Hematopoietic multipotent progenitor cell treated with erythropoietin and hydrocortisone succinate and interleukin-3 and kit ligand, for 6 days (in vitro differentiated cells): ENCODE data around the gene TMPRSS4.

Source experiments
- DNase-seq: peaks from one replicate; pipeline ENCODE4 v3.0.0-alpha.2; 2015

The TMPRSS4 gene

DNA sequence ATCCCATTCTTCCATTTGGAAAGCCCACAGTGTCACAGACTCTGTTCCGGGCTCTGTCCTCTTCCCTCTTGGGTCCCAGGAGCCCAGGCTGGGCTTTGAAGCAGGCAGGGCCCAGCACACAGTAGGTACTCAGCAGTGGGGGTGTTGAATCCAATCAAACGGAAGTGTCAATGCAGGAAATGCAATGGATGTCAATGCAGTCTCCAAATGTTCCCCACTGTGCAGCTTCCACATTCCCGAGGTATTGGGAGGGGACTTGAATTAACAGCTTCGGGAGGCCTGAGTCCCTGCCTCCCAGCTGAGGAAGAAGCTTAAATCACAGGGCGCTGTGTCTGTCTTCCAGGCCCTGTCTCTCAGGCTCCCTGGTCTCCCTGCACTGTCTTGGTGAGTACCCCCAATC lies 31.6 kb downstream of the TMPRSS4 start:
- DNase-seq, result no peak

GRCh38 chr11:118109231-118109630 lies 32.4 kb downstream of the TMPRSS4 start:
- no peak for DNase-seq

DNA sequence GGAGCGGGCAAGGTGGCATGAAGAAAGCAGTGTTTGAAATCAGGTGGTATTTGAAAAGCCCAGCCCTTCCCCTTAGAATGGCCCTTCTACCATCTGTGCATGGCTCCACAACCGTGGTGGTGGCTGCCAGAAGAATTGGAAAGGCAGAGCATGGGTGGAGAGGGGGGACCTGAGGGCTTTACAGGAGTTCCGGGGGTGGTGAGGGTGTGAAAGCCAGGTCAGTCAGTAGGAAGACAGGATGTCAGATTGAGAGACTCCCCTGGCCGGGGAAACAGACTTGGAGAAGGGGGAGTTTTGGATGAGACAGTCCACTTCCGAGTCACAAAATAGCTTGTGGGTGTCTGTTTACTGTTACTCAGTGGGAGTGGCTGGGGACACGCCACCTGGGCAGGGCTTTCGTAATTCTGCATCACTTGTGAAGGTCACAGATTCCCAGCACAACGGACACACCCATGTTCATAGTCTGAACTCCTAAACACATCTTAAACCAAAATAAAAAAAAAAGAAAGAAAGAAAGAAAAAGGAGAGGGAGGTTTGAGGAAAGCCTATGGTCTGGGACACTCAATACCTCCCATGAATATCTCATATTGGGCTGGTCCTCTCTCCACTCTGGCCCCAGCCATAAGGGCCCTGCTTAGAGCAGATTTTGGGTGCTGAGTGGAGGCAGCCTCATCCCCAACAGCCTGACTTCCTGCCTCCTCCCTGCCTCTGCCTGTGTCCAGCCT lies 34.3 kb downstream of the TMPRSS4 start:
- DNase-seq, result no peak

DNA sequence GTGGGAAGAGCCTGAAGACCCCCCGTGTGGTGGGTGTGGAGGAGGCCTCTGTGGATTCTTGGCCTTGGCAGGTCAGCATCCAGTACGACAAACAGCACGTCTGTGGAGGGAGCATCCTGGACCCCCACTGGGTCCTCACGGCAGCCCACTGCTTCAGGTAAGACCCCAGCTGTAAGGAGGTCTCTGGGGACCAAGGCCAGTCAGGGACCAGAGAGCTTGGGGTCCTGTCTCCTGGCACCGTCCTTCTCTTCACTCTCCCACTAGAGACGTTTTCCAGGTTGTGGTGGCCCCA lies 34.8 kb downstream of the TMPRSS4 start:
- no peak for DNase-seq

DNA sequence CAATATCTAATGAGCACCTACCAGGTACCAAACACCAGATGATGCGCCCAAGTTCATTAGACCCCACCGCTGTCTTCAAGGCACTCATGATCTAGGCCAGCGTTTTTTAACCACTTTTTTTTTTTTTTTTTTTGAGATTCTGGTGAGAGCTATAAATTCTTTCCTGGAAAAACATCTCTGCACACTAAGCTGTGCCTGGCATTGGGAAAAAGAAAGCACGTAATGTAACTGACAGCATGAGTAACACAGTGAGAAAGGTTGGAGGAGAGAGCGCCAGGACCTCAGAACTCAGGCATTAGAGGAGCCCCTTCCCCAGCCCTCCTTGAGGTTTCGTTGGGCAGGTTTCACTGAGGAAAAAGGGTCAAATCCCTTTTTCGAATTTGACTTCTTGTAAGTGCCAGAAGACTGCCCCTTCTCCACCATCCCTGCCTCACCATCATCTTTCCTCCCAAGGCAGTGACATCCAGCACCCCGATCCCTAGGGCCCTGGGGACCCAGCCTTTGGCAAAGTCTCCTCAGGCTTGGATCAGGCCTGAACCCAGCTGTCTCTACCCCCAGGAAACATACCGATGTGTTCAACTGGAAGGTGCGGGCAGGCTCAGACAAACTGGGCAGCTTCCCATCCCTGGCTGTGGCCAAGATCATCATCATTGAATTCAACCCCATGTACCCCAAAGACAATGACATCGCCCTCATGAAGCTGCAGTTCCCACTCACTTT lies 36.0 kb downstream of the TMPRSS4 start:
- DNase-seq, result no peak

- DNase-seq, result no peak
These were observed 37.4 kb downstream of the TMPRSS4 start for GRCh38 chr11:118114266-118114665.

GRCh38 chr11:118115048-118115447 lies 38.2 kb downstream of the TMPRSS4 start:
- DNase-seq, result no peak

- no peak for DNase-seq
These were observed 41.1 kb downstream of the TMPRSS4 start for GRCh38 chr11:118117790-118118601.

DNA sequence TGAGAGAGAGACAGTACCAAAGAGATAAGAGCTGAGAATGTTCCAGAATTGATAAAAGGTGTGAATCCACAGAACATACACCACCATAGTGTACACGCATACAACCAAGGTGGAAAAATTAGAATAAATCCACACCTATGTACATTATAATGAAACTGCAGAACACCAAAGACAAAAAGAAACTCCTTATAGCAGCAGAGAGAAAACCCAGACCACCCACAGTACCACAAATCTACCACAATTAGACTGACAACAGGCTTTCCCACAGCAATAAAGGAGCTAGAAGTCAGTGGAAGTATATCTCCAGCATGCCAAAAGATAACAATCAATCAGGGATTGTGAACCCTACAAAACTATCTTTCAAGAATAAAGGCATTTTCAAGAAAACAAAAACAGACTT lies 43.9 kb downstream of the TMPRSS4 start:
- DNase-seq, result no peak

GRCh38 chr11:118124929-118125535 lies 48.2 kb downstream of the TMPRSS4 start:
- no peak for DNase-seq

DNA sequence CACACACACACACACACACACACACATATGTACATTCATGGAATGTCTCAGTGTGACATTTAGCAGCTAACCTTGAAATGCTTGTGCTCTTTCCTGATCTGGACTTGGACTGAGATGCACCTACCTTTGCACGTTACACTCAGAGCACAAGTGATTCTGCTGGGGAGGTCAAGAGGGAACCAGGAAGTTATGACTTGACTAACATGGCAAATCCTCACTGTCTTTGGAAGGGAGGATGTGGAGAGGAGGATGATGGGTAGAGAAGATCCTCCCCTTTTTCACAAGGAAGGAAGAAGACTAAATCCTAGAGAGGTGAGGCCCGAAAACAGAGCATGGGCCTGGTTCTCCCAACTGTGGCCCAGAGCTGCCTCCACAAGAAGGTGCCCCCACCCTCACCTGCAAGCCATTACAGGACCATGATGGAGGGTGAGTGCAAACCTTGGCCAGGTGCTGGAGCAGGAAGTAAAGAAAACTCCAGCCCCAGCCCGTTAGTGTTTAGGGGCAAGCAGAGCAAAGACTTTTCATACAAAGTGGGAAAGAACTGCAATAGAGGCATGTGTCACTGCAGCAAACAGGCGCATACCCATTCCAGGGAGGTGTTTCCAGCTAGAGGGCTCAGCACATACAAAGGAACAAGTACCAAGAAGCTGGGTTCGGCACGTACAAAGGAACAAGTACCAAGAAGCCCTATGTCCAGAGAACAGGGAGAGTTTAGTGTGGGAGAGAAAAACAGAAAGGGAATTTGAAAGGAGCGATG lies 49.4 kb downstream of the TMPRSS4 start:
- no peak for DNase-seq

GRCh38 chr11:118128310-118128709 lies 51.4 kb downstream of the TMPRSS4 start:
- DNase-seq, result no peak

- no peak for DNase-seq
These were observed 52.0 kb downstream of the TMPRSS4 start for GRCh38 chr11:118128721-118129470.

- DNase-seq, result no peak
These were observed 52.7 kb downstream of the TMPRSS4 start for GRCh38 chr11:118129471-118130172.

- no peak for DNase-seq
These were observed 55.7 kb downstream of the TMPRSS4 start for GRCh38 chr11:118132385-118133151.

DNA sequence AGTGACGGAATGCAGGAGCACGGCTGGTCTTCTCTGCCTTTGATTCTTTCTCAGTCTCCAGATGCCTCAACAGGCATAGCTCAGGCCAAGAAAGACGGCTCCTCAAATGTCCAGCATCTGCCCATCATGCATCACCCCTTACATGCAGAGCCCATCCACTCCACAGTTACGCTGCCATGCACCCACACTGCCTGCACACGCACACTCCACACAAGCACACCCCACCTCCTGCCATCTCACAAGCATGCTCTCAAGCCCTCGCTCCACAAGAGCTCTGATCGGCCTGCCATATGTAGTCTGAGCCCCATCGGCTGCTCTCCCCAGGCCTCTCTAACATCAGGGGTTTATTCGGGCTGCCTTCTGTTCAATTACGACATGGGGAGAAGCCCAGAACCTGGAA lies 56.9 kb downstream of the TMPRSS4 start:
- DNase-seq, result no peak

GRCh38 chr11:118135051-118135795 lies 58.3 kb downstream of the TMPRSS4 start:
- DNase-seq, result no peak

- no peak for DNase-seq
These were observed 58.9 kb downstream of the TMPRSS4 start for GRCh38 chr11:118135796-118136165.

DNA sequence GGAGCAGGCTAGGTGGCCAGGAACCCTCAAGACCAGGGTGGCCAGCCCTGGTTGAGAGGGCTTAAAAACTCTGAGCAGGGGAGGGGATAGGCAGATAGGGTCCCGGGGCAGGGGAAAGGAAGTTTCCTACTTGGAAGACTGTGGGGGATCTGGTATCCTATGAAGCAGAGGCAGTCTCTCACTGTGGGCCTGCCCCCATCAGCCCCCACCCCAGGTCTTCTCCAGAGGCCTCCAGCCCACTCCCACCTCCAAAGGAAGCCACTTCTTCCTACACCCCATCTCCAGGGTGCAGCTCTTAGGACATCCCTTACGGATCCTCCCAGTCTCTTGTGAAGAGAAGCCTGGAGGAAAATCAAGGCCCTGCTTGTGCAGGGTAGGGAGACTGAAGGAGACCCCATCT lies 59.5 kb downstream of the TMPRSS4 start:
- no peak for DNase-seq

DNA sequence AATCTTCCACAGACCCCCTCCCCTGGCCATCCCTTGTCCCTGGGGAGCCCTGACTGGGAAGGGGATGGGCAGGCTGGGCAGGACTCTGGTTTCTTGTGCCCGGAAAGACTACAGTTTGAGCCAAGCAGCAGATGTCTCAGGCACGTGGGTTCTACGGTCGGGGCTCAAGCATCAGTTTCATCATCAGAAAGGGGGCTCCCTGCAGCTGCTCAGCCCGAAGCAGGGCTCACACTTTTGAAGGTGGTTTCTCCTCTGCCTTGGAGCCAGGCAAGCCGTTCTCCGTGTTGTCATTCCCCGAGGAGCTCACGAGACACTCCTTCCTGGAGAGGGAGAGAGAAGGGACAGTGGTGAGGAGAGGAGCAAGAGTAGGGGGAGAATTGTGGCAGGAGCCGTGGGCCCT lies 59.9 kb downstream of the TMPRSS4 start:
- DNase-seq, result no peak
